IPS-11a (cell line): ENCODE data around the gene PLCXD3.

Experiments used
- H3K4me3 ChIP-seq: one replicate; pipeline ENCODE4 v1.5.1; 2013; ENCODE audit warnings: low read depth, low read length, control low read depth

The PLCXD3 gene

DNA sequence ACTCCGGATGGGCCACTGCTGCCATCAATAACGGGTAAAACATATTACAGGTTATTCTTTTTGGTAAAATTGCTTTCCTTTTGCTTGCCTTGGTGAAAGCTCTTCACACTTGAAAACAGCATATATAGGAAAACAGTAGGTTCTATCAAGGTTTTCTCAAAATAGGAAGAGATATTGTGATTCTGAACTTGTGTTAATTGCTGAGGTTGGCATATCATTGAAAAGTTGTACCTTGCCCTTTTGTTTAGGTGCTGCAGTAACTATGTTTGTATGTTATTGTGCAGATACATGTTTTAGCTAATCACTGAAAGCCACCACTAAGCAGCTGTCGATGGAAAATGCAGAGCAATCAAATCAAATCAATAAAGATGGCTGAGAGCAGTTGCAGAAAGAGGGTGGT is 219.1 kb downstream of the PLCXD3 start:
- H3K4me3 ChIP-seq = no peak overlapping the region

DNA sequence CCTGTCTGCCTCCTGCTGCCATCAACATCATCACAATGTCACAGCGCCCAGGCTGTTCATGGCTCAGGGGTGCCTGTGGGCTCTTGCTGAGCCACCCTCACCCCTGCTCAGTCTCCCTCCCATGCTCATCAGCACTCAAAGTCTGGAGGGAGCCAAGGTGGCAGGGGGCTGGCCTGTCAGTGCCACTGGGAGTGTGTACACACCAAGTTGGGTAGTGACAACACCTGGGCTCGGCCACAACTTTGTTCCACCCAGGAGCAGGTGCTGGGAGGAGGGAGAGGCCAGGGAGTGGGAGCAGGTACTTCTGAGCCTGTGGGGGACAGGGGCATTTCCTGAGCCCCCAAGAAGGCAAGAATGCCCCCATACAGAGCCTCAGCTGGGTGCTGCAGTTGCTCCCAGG is 219.6 kb downstream of the PLCXD3 start:
- H3K4me3 ChIP-seq = no peak overlapping the region

DNA sequence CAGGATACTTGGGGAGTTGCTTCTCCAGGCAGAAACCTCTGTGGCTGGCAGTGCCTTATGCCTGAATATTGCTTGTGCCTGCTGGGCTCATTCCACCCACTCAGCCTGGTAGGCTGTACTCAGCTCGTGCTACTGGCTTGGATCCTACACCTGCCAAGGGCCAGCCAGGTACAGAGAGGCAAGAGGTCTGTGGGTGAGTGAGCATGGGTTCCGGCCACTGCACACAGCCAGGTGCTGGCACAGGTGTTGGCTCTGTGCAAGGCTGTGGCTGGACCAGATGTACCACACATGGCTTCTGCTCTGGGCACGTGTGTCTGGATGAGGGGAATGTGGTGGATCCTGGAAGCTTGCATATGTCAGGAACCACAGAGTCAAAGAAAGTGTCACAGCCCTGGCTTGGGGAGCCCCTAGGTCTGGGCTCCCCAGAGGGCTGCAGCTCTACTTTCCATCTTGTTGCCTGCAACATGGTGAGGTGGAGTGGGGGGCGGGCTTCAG is 220.4 kb downstream of the PLCXD3 start:
- no peak overlapping the region for H3K4me3 ChIP-seq

DNA sequence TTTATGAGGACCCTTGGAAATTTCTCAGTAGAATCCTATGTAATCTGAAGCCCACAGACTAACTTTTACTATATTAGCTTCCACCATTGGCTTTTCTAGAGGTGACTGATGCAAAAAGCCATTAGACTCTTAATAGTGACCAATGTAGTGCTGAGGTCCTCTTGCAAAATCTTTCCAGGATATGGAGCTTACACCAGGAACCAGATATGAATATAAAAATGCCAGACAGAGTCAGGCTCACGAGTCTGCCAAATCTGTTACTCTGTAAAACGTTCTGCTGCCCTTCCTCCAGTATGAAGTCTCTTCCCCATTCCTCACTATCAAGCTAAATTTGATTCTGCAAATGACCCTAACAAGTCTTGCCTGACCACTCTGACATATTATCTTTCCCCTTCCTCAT is 223.7 kb downstream of the PLCXD3 start:
- H3K4me3 ChIP-seq = no peak overlapping the region

DNA sequence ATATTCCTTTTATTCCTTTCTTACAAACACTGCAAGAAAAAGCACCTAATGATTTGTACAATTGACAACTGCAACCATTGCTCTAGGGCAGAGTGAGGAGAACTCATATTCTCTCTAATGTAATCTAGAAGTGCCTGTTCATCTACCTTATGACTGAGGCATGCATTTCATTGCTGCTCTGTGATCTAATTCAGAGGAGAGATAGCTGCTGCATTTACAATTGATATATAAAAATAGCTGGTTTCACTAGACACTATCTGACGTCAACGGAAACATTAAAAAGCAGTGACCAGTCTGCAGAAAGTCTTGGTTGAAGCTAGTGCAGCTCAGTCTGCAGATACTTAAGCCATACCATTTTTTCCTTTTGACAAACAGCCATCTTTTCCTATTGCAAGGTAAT is 224.2 kb downstream of the PLCXD3 start:
- H3K4me3 ChIP-seq = no peak overlapping the region

DNA sequence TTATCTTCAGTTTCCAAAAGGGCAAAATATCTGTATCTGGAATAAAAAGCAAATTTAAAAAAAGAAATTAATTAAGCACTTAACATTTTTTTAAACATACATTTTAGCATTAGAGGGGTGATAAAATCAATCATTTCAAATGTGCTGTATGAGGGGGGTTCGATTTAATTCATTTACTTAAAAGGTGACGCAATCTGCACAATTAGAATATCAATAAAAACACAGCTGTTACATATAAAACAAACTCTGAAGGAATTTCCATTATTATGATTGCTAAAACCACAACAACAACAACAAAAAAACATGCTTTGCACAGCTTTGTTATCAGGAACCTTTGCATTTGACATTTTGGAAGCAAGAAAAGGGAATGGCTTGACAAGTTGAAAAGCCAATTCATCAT is 225.5 kb downstream of the PLCXD3 start:
- H3K4me3 ChIP-seq = no peak overlapping the region

DNA sequence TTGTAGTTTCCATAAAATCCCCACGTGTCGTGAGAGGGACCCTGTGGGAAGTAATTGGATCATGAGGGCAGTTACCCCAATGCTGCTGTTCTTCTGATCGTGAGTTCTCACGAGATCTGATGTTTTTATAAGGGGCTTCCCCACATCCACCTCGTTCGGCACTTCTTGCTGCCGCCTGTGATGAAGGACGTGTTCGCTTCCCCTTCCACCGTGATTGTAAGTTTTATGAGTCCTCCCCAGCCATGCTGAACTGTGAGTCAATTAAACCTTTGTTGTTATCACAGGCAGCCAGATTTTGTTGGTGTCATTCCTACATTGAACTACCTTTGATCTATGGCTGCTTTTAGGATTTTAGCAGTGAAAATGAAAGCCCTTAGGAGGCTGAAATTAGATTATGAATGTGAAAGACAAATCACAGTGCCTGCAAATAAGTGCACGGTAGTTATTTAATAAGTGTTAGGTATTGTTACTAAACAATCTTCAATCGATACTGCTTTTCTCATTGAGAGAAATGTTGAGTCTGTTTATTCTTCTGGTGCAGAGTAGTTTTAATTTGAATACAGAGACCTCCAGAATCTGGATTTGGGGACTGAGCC is 229.1 kb downstream of the PLCXD3 start:
- H3K4me3 ChIP-seq = no peak overlapping the region

DNA sequence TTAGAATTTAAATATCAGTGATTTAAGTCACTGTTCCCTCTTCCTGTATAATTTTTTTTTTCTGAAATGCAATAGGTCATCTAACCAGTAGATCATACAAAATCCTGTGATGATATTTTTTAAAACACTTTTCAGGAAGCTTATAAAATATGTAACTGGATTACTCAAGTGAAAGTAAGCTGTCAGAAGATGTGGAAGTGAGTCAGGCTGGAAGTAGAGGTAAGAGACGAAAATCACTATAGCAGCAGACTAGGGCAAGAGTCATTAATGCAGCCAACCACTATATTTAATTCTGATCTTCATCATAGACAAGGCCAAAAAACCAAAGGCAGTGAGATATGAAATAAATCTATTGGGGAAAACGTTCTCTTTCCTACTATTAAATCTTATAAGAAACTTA is 231.4 kb downstream of the PLCXD3 start:
- H3K4me3 ChIP-seq = no peak overlapping the region

DNA sequence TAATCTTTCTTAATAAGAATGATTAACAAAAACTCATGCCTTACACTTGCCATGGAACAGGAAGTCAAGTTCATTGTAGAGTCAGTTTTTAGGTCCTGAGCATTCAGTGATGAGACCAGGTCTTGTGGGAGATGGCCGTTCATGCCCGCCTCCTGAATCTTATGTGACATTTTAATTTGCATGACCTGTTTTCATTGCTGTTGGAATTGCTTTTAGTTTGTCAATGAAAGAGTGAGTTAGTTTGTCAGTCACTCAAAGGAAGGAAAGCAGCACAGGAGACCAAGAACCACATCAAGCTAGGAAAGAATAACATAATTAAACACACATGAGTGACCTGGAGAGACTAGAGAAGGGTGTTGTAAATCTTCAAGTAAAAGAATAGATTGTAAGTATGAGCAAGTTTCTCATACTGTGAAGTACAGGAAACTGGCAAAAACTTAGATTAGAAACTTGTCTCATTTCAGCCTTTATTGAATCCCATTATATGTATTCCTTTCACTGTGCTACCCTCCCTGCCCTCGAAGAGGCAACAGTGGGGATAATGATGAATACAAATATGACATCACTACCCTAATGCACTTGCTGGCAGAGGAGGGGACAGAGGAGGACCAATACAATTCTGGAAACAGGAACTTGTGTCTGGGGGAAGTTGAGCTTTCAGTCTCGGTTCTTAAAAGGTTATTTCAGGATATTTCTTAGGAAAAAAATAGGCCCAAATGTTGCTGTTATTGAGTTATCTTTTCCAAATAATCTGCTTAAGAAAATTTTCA is 232.7 kb downstream of the PLCXD3 start:
- no peak overlapping the region for H3K4me3 ChIP-seq

DNA sequence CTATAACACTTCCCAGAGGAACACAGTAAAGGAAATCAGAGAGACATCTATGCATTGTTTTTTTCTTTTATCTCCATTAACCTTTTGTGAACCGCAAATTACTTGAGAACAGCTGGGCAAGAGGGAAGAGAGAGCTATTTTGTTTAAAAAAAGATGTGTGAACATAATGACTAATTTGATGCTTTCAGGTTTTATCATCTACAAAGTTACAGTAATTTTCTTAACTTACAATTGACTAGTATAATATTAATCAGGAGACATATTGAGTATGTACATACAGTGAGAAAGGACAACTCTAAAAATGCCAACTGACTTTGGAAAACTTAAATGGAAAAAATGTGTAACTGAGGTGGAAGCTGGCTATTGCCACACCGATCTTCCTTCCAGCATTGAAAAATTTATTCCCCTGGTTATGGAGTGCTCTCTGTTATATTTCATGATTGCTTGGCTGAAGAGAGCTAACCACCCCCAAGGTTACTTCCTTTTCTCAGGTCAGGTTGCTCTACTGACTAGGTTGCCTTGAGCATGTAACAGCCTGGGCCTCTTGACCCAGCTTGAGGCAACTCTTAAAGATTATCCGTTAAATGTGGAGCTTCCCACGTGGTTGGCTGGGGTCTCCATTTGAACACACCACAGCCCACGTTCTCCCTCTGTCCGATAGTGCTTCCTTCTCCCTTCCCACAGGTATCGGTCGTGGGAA is 234.4 kb downstream of the PLCXD3 start:
- no peak overlapping the region for H3K4me3 ChIP-seq

DNA sequence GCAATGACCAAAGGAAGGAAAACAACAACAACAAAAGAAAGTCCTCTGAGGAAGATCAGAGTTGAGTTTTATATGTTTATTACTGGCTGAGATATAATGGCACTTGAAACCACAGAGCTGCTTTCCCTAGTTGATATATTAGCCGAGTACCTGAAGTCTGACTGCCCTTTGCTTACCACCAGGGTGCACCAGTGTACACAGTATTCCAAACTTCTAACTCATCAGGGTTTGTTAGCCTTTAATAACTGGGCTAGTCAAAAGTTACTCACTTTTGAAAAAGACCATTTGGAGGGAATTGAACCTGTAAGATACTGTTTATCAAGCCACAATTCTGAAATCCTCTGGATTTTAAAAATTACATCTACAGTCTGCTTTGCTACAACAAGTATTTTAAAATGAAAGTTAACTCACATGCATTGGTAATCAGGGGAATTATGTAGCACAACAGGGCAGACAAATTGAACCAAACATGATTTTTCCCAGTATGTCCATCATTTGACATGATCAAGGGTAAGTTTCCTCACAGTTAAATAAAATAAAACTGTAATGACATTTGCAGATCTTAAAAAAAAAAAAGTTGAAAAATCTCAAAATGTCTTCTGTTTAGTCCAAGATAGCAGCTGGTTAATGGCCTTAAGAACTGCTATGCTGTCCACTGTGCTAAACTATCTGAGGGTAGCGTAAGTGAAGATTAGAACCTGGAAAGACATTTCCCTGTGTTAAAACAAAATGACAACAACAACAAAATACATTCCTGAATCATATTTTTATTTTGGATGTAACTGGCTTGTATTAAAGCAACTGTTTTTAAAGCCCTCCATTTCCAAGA is 239.8 kb downstream of the PLCXD3 start:
- H3K4me3 ChIP-seq = no peak overlapping the region

DNA sequence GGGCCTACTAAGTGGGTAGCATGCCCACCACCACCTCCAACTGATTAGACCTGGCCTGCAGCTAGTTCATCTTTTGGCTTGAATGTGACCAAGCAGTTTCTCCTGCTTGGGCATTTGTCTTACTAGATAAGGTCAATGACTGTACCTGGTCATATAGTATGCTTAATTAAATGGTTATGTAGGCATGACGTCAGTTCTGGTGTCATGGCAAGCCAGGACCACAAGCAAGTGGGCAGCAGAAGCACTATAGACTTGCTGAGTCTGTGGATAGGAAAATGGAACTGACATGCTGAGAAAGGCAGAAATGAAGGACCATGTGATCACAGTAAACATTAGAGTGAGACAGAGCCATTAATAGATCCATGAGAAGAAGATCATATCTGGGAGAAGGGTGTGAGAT is 241.5 kb downstream of the PLCXD3 start:
- H3K4me3 ChIP-seq = no peak overlapping the region

DNA sequence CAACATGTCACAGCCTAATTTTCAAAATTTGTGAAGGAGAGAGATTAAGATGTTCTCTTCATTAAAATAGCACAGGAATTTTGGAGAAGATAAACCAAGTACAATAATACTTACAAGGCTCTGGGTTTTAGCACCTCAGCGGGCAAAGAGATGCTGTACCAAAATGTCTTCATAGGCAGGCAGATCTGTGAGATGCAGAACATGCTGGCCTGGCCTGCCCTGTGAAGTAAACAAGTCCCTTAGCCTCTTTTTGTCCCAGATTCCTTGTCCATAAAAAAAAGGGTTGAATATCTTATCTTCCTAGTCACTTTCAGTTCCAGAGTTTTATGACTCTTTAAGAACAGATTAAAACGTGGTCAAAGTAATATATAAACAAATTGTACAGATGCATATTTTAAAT is 244.0 kb downstream of the PLCXD3 start:
- H3K4me3 ChIP-seq = no peak overlapping the region

DNA sequence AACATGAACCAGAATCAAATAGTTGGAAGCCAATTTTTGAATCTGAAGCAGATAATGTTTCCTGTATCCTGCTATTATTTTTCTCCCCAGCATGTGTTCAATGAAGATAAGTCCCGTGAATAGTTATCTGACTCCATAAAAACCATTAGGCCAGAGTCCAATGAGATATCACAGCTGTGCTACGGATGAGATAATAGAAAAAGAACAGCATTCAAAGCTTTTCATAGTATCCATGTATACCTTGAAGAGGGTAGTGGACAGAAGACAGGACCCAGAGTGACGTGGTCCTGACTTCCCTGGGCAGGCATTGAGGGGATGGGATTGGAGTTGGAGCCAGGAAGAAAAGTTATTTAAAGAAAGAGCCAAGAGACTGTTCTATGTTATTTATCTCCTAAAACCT is 246.4 kb downstream of the PLCXD3 start:
- H3K4me3 ChIP-seq = no peak overlapping the region

DNA sequence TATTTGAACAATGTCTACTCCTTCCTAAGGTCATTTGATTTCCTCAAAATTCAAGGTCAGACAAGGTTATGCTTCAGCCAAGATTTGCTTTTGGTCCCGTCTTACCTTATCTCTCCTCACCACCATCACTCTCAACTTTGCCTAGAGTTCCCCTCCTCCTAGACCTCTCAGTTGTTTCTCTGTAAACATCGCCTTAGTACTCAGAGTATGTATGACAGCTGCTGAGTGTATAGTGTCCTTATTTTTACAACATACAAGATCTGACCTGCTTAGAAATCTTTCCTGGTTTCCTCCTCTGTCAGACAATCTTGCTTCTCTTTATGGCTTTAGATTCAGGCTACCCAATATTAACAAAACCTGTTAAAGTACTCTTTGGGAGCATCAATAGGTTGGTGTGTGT is 247.1 kb downstream of the PLCXD3 start:
- H3K4me3 ChIP-seq = no peak overlapping the region
